HL-60 (cell line): ENCODE measurements around the gene ANGEL2.

Experiments
- DNase-seq, 2 experiments: peaks; one replicate each; pipeline ENCODE4 v3.0.0-alpha.2; 2010 to 2020; ENCODE audit warnings: low read depth in 1 of 2, low spot score in 1 of 2
- H3K27ac ChIP-seq: fragments of 250-450 bp; sonication (Bioruptor Pico); replicated peaks from 2 replicates; pipeline ENCODE4 v1.5.1; 2020; ENCODE audit warnings: mild to moderate bottlenecking, moderate library complexity
- H3K27me3 ChIP-seq: fragments of 250-450 bp; sonication (Bioruptor Pico); 2 replicates; pipeline ENCODE4 v1.5.1; 2021; ENCODE audit warnings: mild to moderate bottlenecking, moderate library complexity; ENCODE audit not compliant: insufficient read depth, poor library complexity, severe bottlenecking
- H3K4me3 ChIP-seq: replicated peaks from 2 replicates; pipeline ENCODE4 v1.5.1; 2011; ENCODE audit warnings: mild to moderate bottlenecking, control low read depth, low read length; ENCODE audit not compliant: insufficient read depth
- CTCF ChIP-seq: IDR thresholded peaks from one replicate; pipeline ENCODE4 v1.5.1; 2011; ENCODE audit warnings: low read length, control low read depth, inconsistent platforms; ENCODE audit not compliant: insufficient read depth
- GABPA ChIP-seq: IDR thresholded peaks from 2 replicates; pipeline ENCODE4 v1.6.1; 2012; ENCODE audit warnings: low read depth
- POLR2AphosphoS5 ChIP-seq: IDR thresholded peaks from 2 replicates; pipeline ENCODE4 v1.6.1; 2012; ENCODE audit warnings: low read depth
- REST ChIP-seq: IDR thresholded peaks from 2 replicates; pipeline ENCODE4 v1.6.1; 2012; ENCODE audit warnings: low read depth; ENCODE audit not compliant: insufficient replicate concordance
- SPI1 ChIP-seq: IDR thresholded peaks from 2 replicates; pipeline ENCODE4 v1.6.1; 2012; ENCODE audit warnings: low read depth, mild to moderate bottlenecking, borderline replicate concordance

ANGEL2 gene

GRCh38 chr1:212943393-212943710 lies 72.3 kb downstream of the ANGEL2 start:
- Histone ChIP-seq H3K4me3 (no peak overlapping the region), H3K27ac (no peak overlapping the region), H3K27me3 (peaks cover 8% of the 10 kb centered on the region)
- DNase-seq: no peak
- TF ChIP-seq REST: no peak
- no peak for TF ChIP-seq POLR2AphosphoS5
- no peak for TF ChIP-seq SPI1
- no peak for TF ChIP-seq GABPA
- no peak for TF ChIP-seq CTCF

DNA sequence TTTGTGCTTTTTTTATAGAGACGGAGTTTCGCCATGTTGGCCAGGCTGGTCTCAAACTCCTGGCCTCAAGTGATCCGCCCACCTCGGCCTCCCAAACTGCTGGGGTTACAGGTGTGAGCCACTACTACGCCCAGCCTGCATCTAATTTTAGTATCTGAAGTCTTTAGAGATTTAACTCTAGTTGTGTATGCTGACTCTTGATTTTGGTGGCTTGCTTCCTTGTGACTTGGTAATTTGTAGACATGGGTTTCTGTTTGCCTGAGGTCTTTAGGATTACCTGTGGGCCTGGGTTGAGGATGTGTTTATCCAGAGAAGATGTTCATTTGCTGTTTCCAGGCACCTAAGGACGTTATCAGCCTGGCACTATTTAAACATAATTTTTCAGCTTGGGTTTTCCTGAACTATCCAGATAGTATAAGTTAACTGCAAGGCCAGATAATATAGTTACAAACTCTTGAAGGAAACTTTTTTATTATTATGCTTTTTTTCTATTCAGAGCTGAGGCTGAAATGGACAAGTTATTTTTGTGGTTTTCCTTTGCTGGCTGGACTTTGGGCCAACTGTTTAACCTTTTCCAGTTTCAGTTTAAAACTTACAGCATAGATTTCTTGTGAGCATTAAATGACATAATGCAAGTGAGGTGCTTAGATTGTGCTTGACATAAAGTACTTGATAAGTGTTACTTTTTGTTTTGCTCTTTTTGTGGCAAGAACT lies 72.8 kb downstream of the ANGEL2 start:
- Histone ChIP-seq H3K27ac (no peak overlapping the region), H3K27me3 (peaks cover 8% of the 10 kb centered on the region), H3K4me3 (no peak overlapping the region)
- DNase-seq: no peak
- TF ChIP-seq SPI1 (no peak), CTCF (no peak), REST (no peak), GABPA (no peak), POLR2AphosphoS5 (no peak)
